ENCODE measurements around the gene ACYP2.

DNA sequence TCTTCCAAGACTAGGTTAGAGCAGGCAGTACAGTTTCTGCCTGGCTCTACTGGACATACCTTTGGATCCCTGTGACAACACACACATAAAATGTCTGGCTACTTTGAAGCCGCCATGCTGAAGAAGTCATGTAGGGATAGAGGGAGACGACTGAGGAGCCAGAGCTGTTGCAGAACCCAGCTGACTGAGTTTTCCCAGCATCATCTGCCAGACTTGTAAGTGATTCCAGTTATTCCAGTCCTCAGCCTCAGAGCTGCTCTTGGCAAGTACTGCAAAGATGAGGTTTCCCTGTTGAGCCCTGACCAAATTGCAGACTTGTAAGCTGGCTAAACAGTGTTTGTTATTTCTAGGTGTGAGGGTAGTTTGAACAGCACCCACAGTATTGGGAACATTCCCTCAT, 172.1 kb downstream of the ACYP2 start:
- no peak for TF ChIP-seq POLR2A (IDR thresholded peaks at IDR 0.05)
- TF ChIP-seq, protein P1, sequence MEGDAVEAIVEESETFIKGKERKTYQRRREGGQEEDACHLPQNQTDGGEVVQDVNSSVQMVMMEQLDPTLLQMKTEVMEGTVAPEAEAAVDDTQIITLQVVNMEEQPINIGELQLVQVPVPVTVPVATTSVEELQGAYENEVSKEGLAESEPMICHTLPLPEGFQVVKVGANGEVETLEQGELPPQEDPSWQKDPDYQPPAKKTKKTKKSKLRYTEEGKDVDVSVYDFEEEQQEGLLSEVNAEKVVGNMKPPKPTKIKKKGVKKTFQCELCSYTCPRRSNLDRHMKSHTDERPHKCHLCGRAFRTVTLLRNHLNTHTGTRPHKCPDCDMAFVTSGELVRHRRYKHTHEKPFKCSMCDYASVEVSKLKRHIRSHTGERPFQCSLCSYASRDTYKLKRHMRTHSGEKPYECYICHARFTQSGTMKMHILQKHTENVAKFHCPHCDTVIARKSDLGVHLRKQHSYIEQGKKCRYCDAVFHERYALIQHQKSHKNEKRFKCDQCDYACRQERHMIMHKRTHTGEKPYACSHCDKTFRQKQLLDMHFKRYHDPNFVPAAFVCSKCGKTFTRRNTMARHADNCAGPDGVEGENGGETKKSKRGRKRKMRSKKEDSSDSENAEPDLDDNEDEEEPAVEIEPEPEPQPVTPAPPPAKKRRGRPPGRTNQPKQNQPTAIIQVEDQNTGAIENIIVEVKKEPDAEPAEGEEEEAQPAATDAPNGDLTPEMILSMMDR (IDR thresholded peaks at IDR 0.05) = no peak

Measured in Peyer's patch (tissue), 4 donors.